Measurements from ENCODE around the gene ANKS4B.
"Not testable (repeated sequence)": the region's sequence is repeated elsewhere in the genome, so short reads cannot be mapped to it uniquely, and the experiment has no call there.

The ANKS4B gene

GRCh38 chr16:21264571-21265036 lies 31.1 kb downstream of the ANKS4B start:
- DNase-seq: no peak

GRCh38 chr16:21265104-21265837 lies 31.8 kb downstream of the ANKS4B start:
- DNase-seq: no peak

GRCh38 chr16:21267298-21267697 lies 33.8 kb downstream of the ANKS4B start:
- no peak for DNase-seq

- DNase-seq: no peak
Measured at GRCh38 chr16:21268236-21268635, 34.7 kb downstream of the ANKS4B start.

DNA sequence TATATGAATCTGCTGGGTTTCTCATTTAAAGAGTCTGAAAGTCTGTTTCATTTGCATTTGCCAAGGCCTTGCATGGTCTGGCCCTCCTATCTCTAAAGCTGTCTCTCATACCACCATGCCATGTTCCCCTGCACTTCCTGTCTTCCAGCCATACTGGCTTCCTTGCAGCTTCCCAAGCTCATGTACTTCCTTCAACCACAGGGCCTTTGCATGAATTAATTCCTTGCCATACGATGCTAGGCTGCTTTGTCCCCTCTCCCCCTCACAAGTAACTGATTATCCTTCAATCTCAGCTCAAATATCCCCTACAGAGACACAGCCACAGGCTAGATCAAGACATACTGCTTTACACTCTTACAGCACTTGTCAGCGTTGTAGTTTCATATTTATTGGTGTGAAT lies 38.8 kb downstream of the ANKS4B start:
- DNase-seq: no peak

DNA sequence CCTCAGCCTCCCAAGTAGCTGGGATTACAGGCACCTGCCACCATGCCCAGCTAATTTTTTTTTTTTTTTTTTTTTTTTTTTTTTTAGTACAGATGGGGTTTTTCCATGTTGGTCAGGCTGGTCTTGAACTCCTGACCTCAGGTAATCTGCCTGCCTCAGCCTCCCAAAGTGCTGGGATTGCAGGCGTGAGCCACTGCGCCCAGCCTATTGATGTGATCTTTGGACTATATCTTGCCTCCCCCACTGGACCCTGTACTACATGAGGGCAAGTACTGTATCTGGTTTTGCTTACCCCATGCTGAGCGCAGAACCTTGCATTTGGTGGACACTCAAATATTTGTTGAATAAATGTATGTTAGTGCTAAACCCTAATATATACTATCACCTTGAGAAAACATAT lies 39.3 kb downstream of the ANKS4B start:
- DNase-seq: not testable (repeated sequence)

- no peak for DNase-seq
Measured at GRCh38 chr16:21274172-21274726, 40.8 kb downstream of the ANKS4B start.

GRCh38 chr16:21275529-21275928 lies 42.0 kb downstream of the ANKS4B start:
- no peak for DNase-seq

GRCh38 chr16:21276090-21276489 lies 42.6 kb downstream of the ANKS4B start:
- no peak for DNase-seq

- DNase-seq: no peak
Measured at GRCh38 chr16:21277045-21277926, 43.8 kb downstream of the ANKS4B start.

DNA sequence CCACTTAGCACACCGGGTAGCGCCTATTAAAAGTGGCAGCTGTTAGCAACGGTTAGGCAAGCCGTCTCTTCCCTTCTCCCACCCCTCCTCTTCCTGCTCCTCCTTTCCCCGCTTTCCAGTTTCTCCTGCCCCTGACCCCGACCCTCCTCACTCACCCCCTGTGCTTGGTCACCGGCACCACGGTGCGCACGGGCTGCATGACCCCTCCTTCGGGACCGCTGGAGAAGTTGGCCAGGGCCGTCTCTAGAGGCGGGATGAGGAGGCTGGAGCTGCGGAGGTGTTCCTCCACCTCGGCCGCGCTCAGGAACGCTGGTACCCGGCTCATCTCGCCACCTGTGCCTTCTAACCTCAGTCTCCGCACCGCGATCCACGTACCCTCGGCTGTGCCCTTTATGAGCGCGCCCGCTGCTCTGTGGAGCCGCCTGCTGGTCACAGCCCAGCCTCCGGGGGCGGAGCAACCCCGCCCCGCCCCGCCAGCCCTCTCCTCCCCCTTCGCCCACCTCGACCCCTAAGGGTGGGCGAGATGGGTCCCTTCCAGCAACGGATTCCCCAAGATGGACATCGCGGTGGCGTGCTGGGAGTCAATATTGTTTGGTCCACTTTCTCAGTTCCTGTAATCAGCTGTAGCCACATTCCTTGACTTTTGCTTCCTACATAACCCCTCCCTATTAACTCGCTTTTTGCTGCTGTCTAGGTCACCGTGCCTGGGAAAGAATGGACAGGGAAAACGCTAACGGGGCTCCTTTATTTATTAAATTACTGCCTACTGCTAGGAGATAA lies 44.6 kb downstream of the ANKS4B start, which contains the start of gene CRYM:
Gene CRYM, minus strand, starts transcription at position 364 of the 780 bp plus-strand sequence. Its CDS starts 39 bp downstream, at position 325.
- no peak for DNase-seq

- DNase-seq: no peak
Measured at GRCh38 chr16:21279501-21279900, 46.0 kb downstream of the ANKS4B start.

DNA sequence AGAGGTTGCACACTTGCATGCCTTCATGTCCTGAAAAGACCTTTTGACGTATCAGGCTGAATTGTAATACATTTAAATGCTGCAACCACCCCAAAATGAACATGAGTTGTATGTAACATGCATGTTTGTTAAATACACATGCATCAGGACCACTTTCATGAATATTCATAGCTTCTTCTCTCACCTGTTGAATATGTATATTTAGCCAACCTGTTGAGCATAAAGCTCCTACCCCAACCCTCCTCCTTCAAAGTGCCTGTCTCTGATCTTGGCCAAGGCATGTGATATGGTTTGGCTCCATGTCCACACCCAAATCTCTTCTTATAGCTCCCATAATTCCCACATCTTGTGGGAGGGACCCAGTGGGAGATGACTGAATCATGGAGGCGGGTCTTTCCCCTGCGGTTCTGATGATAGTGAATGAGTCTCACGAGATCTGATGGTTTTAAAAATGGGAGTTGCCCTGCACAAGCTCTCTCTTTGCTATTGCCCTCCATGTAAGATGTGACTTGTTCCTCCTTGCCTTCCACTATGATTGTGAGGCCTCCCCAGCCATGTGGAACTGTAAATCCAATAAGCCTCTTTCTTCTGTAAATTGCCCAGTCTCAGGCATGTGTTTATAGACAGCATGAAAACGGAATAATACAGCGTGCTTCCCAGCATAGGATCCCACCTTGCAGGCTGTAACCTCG lies 48.3 kb downstream of the ANKS4B start:
- no peak for DNase-seq

GRCh38 chr16:21283521-21284289 lies 50.2 kb downstream of the ANKS4B start:
- no peak for DNase-seq

GRCh38 chr16:21284414-21284813 lies 50.9 kb downstream of the ANKS4B start:
- no peak for DNase-seq

GRCh38 chr16:21285314-21285713 lies 51.8 kb downstream of the ANKS4B start:
- no peak for DNase-seq

- not testable (repeated sequence) for DNase-seq
Measured at GRCh38 chr16:21289789-21290188, 56.3 kb downstream of the ANKS4B start.

- peak; percentile 98 for DNase-seq
Measured at GRCh38 chr16:21300309-21301167, 67.0 kb downstream of the ANKS4B start.

DNA sequence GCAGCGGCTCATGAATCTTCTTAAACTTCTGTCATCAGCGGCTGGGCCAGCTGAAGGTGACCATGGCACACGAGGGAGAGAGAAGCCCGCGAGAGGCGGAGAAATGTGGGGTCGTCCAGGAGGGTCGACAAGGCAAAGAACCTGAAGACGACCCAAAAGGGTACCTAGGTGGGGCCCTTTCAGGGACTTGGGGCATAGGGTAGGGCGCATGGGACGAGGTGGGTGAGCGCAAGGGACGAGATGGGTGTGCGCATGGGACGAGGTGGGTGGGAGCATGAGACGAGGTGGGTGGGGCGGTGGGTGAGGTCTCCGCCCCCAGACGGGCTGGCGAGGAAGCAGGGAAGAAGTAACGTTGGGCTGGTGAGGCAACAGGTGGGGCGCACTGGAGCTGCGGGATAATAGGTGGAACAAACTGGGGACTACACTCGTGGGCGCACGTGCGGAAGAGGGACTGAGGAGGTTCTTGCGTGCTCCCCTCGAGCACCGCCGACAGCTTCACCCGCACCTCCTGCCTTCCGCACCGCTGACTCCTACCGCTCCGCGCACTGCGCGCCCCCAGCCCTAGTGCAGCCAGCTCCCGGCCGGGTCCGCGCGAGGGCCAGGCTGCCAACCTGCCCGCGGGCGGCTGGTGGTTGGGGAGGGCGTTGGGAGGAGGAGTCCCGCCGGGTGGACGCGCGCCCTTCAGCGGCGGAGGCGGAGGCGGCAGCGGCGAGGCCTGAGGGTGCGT lies 67.8 kb downstream of the ANKS4B start:
- peak; percentile 48 for DNase-seq

DNA sequence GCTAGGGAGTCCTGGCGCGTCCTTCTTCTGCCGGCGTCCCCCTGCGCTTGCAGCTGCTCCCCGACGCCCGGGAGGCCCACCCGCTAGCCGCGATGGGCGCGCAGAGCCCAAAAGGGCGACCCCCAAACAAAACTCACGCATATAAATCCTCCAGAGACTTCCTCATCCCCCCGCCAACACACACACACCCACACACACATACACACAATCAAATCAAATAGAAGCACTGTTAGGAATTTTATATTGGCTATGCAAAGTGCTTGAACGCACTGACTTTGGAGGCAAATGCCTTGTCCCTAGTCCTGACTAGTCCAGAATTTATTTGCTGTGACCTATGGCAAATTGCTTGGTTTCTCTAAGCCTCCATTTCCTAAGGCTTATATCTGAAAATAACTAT lies 68.4 kb downstream of the ANKS4B start:
- DNase-seq: no peak
